H4 (cell line): Measurements from ENCODE around the gene ANKRD55. TPM values are rescaled to one million over a fixed set of nuclear protein-coding genes. Genes with fewer than 3 reads are reported as not detected.
"Not testable (repeated sequence)": the region's sequence is repeated elsewhere in the genome, so short reads cannot be mapped to it uniquely, and the experiment has no call there.

ENCODE experiments used
- DNase-seq: peaks from one replicate; pipeline ENCODE4 v3.0.0-alpha.2; 2015; ENCODE audit warnings: low spot score
- total RNA-seq: library from RNA; depleted of rRNA; stranded (reverse); fragments of >200 nt; shearing (Covaris generic); gene quantifications from 2 replicates; pipeline ENCODE4 v1.2.3, GENCODE V29; 2014

Gene ANKRD55
- total RNA-seq, 1 experiment from 2014 or later: 1.2 TPM

GRCh38 chr5:56207537-56207936 lies 25.6 kb downstream of the ANKRD55 start:
- DNase-seq: no peak

DNA sequence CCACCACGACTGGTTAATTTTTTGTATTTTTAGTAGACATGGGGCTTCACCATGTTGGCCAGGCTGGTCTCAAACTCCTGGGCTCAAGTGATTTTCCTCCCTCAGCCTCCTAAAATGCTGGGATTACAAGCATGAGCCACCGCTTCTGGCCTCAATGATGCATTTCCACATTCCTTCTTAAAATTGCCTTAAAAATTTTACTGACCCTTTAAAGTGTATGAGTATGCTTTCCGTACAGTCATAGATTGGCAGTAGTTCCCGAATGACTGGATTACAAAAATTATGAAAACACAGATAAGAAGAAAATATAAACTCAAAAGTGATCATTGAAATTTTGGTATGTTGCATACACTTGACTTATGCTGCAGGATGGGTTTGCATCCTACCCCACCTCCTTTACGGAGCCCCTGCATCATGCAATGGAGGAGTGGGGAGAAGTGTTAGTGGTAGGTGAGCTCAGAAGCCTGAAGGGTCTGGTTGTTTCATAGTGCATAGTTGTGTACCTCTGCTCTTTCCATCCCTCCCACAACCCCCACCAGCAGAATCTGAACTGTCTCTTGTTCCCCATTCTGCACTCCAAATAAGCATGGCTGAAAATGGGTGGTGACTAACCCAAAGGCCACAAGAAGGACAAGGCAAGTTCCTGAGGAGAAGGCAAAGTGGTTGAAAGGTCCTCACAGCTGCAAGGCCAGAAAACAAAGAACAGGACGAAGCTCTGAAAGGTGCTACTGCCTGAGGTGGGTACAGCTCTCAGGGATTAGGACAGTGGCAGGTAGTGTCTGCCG lies 26.8 kb downstream of the ANKRD55 start:
- no peak for DNase-seq

DNA sequence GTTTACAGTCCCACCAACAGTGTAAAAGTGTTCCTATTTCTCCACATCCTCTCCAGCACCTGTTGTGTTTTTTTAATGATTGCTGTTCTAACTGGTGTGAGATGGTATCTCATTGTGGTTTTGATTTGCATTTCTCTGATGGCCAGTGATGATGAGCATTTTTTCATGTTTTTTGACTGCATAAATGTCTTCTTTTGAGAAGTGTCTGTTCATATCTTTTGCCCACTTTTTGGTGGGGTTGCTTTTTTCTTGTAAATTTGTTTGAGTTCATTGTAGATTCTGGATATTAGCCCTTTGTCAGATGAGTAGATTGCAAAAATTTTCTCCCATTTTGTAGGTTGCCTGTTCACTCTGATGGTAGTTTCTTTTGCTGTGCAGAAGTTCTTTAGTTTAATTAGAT lies 29.2 kb downstream of the ANKRD55 start:
- DNase-seq: not testable (repeated sequence)

GRCh38 chr5:56202483-56202882 lies 30.6 kb downstream of the ANKRD55 start:
- DNase-seq: no peak

GRCh38 chr5:56201762-56202261 lies 31.3 kb downstream of the ANKRD55 start:
- DNase-seq: not testable (repeated sequence)

DNA sequence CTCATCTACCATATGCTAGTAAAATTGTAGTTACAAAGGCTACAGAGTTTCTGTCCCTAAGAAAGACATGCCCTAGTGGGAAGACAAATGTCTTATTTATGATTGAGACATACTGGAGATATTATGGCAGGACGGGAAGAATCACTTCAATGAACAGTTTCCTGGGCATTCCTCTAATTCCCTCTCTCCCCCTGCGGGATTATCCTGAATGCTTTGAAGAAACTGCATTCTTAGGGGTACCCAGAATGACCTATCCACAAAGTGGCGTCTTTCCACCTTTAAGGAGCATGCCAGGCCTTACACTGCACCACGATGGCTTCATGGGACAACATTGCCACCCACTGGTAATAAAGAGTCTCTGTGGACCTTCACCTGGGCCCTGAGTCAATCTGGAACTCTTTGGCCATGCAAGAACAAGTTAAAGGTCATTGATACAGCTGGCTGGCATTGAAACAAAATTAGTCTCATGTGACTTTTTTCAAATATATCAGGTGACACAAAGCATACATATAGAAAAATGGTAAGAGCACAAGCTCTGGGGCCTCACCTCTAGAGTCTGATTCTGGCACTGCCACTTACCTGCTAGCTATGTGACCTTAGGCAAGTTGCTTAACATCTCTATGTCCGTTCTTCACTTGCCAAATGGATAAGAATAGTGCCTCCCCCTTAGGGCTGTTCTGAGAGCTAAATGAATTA lies 32.0 kb downstream of the ANKRD55 start:
- peak; percentile 86 for DNase-seq

GRCh38 chr5:56195016-56195415 lies 38.1 kb downstream of the ANKRD55 start:
- no peak for DNase-seq

GRCh38 chr5:56192246-56192645 lies 40.9 kb downstream of the ANKRD55 start:
- DNase-seq: no peak

GRCh38 chr5:56191656-56192055 lies 41.5 kb downstream of the ANKRD55 start:
- no peak for DNase-seq

DNA sequence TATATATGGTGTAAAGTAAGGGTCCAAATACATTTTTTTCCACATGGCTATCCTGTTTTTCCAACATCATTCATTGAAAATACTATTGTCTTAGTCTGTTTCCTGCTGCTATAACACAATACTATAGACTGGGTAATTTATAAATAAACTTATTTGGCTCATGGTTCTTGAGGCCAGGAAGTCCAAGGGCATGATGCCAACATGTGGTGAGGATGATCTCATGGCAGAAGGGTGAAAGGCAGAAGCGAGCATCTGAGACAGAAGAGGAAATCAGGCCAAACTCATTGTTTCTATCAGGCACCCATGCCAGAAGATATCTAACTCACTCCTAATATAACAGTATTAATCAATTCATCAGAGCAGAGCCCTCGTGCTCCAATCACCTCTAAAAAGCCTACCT lies 42.6 kb downstream of the ANKRD55 start:
- peak; percentile 66 for DNase-seq

GRCh38 chr5:56185768-56186311 lies 47.3 kb downstream of the ANKRD55 start:
- DNase-seq: no peak

DNA sequence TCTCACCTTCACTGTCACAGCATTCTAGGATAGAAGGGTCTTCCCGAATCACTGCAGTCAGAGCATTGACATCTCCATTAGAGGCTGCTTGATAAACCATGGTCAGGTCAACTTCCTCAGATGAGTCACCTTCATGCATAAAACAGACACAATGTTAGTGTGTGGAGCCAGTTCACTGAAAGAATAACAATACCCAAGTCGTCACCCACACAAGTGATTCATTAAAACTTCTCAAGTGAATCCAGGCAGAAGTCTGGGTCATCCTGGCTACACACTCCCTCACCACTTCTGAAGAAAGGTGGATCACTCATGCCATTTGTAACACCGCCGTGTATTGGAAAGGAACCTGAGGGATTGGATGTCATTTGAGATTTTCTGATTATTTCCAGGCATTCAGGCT lies 49.6 kb downstream of the ANKRD55 start:
- peak; percentile 81 for DNase-seq

GRCh38 chr5:56179442-56179841 lies 53.7 kb downstream of the ANKRD55 start:
- no peak for DNase-seq

GRCh38 chr5:56178823-56179222 lies 54.3 kb downstream of the ANKRD55 start:
- DNase-seq: no peak

- no peak for DNase-seq
Observed at GRCh38 chr5:56176871-56177533, 56.1 kb downstream of the ANKRD55 start.

- no peak for DNase-seq
Observed at GRCh38 chr5:56176155-56176798, 56.9 kb downstream of the ANKRD55 start.

- DNase-seq: peak; percentile 83
Observed at GRCh38 chr5:56175488-56175887, 57.6 kb downstream of the ANKRD55 start.

DNA sequence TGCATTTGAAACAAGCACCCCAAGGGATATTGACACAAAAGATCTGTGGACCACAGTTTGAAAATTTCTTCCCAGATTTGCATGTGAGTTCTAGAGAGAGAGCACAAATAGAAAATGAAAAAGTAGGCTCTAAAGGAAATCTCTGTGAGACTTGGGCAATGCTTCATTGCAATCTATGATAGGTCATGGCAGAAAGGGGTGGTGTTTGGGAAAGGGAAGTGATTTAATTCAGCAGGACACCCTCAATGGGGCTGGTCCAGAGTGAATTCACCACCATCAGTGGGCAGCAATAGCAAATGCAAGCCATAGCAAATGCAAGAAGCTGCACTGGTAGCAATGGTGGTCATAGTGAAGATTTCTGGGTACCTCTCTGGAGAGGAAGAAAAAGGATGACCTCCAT lies 58.1 kb downstream of the ANKRD55 start:
- no peak for DNase-seq

- no peak for DNase-seq
Observed at GRCh38 chr5:56172241-56172640, 60.9 kb downstream of the ANKRD55 start.

GRCh38 chr5:56170557-56170956 lies 62.6 kb downstream of the ANKRD55 start:
- peak; percentile 65 for DNase-seq

GRCh38 chr5:56169949-56170348 lies 63.2 kb downstream of the ANKRD55 start:
- DNase-seq: no peak

- peak; percentile 41 for DNase-seq
Observed at GRCh38 chr5:56169281-56169680, 63.8 kb downstream of the ANKRD55 start.
